Esophagus muscularis mucosa (tissue), 3 donors: ENCODE measurements around the gene FN1.

Source experiments
- CTCF ChIP-seq, 3 experiments: fragments of 200-600 bp in 2 of 3; fragments of 450-650 bp in 1 of 3; sonication (generic) in 2 of 3; IDR thresholded peaks; one replicate each; pipeline ENCODE4 v1.5.1; 2017 to 2019; ENCODE audit warnings: antibody characterized with exemption in 3 of 3, mild to moderate bottlenecking in 2 of 3, moderate library complexity in 1 of 3
- EP300 ChIP-seq: sonication (generic); formaldehyde crosslinking; IDR thresholded peaks from one replicate; pipeline ENCODE4 v1.6.1; 2017; ENCODE audit warnings: antibody characterized with exemption

- TF ChIP-seq CTCF (IDR thresholded peaks at IDR 0.05) (no peak), EP300 (no peak)
Observed at GRCh38 chr2:215407590-215408264, 28.1 kb downstream of the FN1 start.
